Measurements from ENCODE around the gene PROB1.
"Not testable (repeated sequence)": the region's sequence is repeated elsewhere in the genome, so short reads cannot be mapped to it uniquely, and the experiment has no call there.

PROB1 gene, protein sequence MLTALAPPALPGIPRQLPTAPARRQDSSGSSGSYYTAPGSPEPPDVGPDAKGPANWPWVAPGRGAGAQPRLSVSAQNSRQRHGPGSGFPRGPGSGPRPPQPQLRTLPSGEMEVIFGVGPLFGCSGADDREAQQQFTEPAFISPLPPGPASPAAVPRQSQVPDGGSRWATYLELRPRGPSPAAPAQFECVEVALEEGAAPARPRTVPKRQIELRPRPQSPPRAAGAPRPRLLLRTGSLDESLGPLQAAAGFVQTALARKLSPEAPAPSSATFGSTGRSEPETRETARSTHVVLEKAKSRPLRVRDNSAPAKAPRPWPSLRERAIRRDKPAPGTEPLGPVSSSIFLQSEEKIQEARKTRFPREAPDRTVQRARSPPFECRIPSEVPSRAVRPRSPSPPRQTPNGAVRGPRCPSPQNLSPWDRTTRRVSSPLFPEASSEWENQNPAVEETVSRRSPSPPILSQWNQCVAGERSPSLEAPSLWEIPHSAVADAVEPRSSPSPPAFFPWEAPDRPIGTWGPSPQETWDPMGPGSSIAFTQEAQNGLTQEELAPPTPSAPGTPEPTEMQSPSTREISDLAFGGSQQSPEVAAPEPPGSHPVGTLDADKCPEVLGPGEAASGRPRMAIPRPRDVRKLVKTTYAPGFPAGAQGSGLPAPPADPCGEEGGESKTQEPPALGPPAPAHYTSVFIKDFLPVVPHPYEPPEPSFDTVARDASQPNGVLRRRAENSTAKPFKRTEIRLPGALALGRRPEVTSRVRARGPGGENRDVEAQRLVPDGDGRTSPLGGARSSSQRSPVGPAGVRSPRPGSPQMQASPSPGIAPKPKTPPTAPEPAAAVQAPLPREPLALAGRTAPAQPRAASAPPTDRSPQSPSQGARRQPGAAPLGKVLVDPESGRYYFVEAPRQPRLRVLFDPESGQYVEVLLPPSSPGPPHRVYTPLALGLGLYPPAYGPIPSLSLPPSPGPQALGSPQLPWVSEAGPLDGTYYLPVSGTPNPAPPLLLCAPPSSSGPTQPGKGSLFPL

DNA sequence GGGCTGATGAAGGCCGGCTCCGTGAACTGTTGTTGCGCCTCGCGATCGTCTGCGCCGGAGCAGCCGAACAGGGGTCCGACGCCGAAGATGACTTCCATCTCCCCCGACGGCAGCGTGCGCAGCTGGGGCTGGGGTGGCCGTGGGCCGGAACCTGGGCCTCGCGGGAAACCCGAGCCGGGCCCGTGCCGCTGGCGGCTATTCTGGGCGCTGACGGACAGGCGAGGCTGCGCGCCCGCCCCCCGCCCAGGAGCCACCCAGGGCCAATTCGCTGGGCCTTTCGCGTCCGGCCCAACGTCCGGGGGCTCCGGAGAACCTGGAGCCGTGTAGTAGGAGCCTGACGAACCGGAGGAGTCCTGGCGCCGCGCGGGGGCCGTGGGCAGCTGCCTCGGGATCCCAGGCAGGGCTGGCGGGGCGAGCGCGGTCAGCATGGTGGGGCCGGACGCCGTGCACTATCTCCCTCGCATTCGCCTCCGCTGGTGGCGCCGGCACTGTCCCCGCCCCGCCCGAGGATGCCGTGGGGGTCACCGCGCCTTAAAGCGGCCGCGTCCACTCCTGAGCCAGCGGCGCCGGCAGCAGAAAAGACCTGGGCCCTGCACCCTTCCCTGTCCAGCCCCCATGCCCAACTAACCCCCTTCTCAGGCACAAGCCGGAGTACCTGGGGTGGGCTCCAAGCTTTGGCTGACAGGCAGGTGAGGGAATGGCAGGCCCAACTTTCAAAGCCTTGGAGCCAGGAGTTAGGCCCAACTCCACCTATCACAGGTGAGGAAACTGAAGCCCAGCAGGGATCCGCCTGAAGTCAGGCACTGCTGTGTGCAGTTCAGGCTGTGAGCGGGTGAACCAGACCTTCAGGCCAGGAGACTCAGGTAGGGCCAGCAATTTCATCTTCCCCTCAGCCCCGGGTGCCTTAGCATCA, at the start of gene PROB1:
Gene PROB1 (minus strand): TSS at position 451 of the 913 bp plus-strand sequence. CDS start 23 bp downstream, at position 428.
- no peak for DNase-seq (ENCODE audit: low read depth)
- peak within 1 kb of the TSS; percentile 38 for H3K4me3 ChIP-seq (ENCODE audit: low read depth, low read length)

DNA sequence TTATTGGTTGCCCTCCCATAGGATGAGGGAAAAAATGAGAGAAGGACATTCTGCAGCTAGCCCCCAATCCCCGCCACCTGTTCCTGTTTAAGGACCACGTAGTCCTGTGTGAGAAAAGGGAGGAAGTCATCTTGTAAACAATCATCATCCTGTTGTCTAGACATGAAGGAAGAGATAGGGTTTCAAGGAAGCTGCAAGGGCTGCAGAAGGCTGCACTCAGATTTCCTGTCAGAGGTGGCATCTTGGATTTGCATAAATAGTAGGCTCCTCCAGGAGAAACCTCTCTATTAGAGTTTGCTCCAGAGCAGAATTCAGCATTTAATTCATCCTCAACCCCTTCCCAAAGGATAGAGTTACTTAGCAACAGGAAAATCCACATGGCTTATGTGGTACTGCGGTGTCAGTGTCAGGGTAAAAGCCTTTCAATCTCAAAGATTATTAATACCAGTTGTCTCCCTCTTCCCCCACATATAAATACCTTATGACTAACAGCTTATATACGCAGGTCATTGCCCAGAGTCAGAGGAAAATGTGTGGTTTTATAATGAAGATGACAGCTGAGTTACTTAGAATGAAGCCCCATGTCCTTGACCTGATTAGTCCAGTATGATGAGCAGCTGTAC, 49.0 kb upstream of the PROB1 start:
- no peak for DNase-seq (ENCODE audit: low read depth)
- no peak overlapping the region for H3K4me3 ChIP-seq (ENCODE audit: low read depth, low read length)

DNA sequence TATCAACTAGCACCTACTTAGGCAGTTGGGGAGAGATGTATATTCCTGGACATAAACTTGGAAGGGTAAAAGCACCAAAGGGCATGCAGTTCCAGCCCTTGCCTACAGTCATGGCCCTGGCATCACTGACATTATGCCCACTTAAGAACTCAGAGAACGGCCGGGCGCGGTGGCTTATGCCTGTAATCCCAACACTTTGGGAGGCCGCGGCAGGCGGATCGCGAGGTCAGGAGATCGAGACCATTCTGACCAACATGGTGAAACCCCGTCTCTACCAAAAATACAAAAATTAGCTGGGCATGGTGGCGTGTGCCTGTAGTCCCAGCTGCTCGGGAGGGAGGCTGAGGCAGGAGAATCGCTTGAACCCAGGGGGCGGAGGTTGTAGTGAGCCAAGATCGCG, 45.5 kb upstream of the PROB1 start:
- not testable (repeated sequence) for DNase-seq (ENCODE audit: low read depth); H3K4me3 ChIP-seq (ENCODE audit: low read depth, low read length)

DNA sequence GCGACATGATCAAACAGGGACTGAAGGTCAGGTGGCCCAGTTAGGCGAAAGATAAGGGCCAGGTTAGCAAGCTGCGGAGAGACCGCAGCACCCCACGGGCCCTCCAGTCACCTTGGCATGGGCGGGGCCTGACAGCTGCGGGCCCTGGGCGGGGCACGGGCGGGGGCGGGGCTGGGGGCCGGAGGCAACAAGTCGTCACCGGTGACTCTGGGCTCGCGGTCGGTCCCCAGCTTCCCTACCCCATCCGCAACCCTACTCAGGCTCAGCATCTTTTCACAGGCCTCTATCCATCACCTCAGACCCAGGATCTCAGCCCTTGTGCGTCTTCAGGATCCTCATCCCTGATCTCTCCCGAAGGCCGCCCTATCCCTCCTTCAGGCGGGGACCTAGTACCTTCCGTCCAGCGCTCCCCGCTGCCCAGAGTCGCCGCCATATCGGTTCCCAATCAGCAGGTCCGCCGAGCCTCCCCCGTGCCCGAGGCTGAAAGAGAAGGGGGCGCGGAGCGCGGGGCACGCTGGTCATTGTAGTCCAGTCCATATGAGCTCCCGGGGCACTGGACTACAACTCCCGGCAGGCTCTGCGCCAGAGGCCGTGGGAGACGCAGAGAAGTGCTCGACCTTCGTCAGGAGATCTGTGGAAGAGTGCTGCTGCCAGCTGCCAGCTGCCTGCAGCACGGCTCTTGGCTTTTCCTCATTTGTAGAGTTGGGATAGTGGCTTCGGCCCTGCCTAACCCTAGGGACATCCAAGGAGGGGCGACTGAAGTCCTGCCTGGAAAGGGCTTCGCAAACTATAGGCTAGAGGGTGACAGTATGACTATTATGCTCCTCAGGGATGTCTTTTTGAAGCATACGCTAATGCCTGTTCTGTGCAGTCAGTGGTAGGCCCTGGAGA, 44.4 kb upstream of the PROB1 start, which contains the start of gene DNAJC18:
Gene DNAJC18 (minus strand): TSS at position 513 of the 891 bp plus-strand sequence. CDS start 80 bp downstream, at position 433.
- peak; percentile 71 for DNase-seq (ENCODE audit: low read depth)

DNA sequence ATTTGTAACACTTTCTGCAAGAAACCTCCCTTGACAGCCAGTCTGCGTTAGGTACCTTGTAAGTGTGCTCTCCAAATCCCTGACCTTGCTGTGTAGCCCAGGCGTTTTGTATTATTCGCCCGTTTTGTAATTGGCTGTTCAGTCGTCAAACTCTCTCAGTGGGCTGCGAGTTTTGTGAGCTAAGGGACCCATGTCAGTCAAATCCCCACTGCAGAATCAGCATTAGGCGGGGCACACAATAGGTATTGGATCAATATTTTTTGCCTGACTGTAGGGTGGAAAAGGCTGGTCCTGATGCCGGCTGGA, 43.8 kb upstream of the PROB1 start:
- DNase-seq (ENCODE audit: low read depth): no peak
- peak overlapping the region; percentile 76 for H3K4me3 ChIP-seq (ENCODE audit: low read depth, low read length)

More for the DNA sequence above, 44.4 kb upstream of the PROB1 start, which contains the start of gene DNAJC18:
- H3K4me3 ChIP-seq (ENCODE audit: low read depth, low read length): peak within 1 kb of the TSS; percentile 76

DNA sequence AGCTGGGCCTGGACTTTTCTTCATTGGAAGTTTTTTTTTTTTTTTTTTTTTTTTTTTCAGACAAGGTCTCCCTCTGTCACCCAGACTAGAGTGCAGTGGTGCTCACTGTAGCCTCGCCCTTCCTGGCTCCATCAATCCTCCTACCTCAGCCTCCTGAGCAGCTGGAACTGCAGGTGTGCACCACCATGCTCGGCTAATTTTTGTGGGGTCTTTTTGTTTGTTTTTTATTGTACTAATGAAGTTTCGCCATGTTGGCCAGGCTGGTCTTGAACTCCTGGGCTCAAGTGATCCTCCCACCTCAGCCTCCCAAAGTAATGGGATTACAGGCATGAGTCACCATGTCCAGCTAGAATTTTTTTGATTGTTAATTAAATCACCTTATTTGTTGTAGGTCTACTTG, 40.8 kb upstream of the PROB1 start:
- H3K4me3 ChIP-seq (ENCODE audit: low read depth, low read length): no peak overlapping the region
- no peak for DNase-seq (ENCODE audit: low read depth)

DNA sequence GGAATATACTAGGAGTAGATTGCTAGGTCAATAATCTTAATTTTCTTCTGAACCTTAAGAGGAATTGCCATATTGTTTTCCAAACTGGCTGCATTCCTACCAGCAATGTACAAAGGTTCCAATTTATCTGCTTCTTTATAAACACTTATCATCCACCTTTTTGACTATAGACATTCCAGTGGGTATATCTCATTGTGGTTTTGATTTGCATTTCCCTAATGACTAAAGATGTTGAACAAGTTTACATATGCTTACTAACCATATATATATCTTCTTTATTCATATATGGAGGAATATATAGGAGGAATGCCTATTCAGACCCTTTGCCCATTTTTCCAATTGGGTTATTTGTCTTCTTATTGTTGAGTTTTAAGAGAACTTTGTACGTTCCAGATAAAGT, 36.8 kb upstream of the PROB1 start:
- H3K4me3 ChIP-seq (ENCODE audit: low read depth, low read length): no peak overlapping the region
- no peak for DNase-seq (ENCODE audit: low read depth)

DNA sequence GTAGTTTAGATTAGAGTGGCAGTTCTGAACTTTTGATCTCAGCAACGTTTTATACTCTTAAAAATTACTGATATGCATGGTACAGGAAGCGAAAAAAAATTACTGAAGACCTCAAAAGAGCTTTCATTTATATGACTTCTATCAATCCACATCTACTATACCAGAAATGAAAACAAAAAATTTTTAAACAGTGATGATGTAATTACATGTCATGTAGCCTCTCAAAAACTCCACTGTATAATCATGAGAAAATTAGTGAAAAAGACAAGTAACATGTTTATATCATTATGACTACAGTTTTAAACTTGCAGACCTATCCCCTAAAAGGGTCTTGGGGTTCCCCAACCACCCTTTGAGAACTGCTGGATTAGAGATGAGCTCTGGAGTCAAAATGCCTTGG, 35.1 kb upstream of the PROB1 start:
- no peak overlapping the region for H3K4me3 ChIP-seq (ENCODE audit: low read depth, low read length)
- DNase-seq (ENCODE audit: low read depth): no peak

DNA sequence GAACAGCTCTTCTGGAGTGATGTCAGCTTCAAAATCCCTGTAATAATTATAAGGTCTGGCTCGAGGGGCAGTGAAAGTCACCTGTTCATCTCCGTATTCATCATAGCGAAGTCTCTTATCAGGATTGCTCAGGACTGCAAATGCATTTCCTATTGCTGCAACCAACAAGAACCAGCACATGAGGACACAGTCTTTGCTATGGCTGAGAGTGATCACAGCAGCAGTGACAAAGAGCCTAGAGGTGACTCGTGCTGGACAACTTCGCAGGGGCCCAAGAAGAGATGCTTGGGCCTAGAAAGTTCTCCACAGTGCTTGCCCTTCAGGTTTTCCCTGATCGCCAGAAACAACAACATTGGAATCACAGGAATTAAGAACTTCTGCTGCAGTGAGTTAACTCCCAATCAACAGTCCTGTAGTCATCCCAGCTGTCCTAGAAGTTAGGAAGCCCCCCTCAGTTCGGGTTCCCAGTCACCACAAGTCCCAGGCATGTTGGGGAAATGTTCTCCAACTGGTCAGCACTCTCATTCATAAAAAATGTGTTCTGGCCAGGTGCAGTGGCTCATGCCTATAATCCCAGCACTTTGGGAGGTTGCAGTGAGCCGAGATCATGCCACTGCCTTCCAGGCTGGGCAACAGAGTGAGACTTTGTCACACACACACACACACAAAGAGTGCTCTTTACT, 31.4 kb upstream of the PROB1 start:
- H3K4me3 ChIP-seq (ENCODE audit: low read depth, low read length): no peak overlapping the region

DNA sequence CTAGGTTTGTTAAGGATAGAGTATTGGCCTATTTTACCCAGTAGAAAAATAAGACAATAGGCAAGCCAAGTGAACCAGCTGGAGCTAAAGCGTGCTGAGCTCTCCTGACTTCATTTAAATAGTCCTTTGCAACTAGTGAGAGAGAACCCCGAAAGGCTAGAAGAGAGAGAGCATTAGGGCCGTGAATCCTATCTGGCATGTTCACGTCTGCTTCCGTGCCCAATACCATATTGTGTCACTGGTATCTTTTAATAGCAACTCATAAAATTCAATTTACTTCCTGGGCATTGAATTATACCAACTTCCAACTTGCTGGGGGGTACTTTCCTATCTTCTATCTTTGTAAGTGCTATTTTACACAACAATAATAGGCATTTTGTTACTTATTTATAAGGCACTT, 30.6 kb upstream of the PROB1 start:
- DNase-seq (ENCODE audit: low read depth): no peak
- H3K4me3 ChIP-seq (ENCODE audit: low read depth, low read length): no peak overlapping the region

More for the DNA sequence above, 31.4 kb upstream of the PROB1 start:
- no peak for DNase-seq (ENCODE audit: low read depth)

DNA sequence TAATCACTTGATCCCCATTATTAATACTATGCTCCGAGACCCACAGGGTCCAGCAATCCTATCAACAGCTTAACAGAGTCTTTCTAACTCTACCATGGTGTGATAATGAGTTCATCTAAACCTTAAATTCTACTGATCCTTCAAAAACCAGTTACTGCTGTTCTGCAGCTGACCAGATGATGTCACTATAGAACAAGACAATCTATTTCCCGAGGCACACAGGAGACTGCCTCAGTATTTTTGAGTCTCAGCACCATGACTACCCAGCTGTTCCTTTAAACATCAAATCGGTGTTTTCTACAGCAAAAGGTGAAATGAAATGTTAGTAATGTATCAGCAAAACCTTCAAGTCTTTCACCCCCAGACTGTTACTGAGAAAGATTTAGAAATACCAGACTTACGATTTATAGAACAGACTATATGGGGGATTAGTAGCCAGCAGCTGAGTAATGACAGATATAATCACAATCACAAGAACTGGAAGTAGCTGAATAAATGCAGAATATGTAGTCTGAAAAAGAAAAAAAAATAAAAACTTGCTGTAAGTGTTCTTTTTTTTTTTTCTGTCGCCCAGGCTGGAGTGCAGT, 27.5 kb upstream of the PROB1 start:
- no peak overlapping the region for H3K4me3 ChIP-seq (ENCODE audit: low read depth, low read length)
- no peak for DNase-seq (ENCODE audit: low read depth)

DNA sequence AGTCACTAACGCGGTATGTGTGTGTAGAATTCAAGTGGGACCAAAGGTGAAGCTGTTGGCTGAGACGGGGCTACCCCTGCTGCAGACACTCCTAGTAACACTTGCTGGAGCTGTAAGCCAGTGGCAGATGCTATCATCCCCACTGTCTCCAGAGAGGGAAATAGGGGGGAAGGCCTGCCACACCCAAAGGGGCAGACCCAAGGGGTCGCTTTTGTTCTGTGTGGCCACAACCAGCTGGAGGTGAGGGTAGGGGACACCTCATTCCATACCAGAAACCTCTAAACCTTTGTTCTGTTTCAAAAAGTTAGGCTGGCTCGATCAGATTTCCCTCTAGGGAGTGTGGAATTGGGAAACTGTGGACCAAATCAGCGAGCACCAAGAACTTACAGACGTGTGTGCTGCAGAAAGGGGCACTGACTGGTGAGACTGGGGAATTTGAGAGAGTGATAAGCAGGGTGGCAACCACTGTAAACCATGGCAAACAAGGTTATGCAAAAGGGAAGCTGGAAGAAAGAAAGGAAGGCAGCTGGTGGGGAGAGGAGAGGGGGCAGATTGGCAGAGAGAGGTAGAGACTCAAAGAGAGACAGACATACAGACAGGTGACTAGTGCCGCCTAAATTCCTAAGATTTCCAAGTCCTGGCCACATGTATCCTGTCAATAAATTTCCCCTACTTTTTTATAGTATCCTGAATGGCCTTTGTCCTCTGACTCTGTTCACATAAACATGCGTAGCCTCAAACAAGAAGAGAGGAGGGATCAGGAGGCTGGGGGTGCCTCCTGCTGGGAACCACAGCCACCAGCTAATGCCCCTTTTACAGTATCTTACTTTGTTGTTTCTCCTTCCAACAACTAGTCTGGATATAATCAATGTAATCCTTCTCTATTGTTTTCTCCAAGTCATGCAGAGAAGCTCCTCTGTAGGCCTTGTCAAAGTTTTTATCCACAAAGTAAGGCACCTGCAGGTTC, 24.6 kb upstream of the PROB1 start:
- no peak overlapping the region for H3K4me3 ChIP-seq (ENCODE audit: low read depth, low read length)
- no peak for DNase-seq (ENCODE audit: low read depth)

DNA sequence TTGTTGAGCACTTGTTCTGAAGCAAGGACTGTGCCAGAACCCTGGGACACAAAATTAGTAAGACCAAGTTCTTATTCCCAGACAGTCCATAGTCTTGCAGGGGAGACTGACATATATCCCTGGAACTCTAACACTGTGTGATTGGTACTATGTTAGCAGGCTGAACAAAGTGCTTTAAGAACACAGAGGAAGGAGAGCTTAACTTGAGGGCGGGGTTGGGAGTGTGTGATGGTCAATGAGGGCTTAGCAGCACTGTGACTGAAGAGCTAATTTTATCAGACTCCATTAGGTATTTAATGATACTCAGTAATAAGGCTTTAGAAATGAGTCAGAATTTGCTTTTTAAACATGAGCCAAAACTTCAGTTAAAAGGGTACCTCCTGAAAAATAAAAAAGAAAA, 23.9 kb upstream of the PROB1 start:
- no peak for DNase-seq (ENCODE audit: low read depth)
- H3K4me3 ChIP-seq (ENCODE audit: low read depth, low read length): no peak overlapping the region

DNA sequence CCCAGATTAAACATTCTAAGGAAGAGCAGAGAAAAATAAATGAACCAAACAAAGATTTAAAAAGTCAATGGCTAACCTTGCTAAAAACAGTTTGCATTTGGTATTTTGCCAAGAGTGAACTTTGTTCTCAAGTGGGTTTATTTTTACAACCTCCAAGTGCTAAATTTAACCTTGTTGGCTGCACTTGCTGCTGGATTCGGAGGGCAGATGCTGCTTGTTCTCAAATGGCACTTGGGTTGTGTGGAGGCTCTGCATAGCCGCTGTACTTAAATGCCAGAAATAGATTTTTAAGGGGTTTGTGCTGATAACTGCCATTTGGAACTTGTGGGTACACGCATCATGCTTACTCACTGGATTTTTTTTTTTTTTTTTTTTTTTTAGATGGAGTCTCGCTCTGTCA, 22.3 kb upstream of the PROB1 start:
- DNase-seq (ENCODE audit: low read depth): no peak
- H3K4me3 ChIP-seq (ENCODE audit: low read depth, low read length): no peak overlapping the region

DNA sequence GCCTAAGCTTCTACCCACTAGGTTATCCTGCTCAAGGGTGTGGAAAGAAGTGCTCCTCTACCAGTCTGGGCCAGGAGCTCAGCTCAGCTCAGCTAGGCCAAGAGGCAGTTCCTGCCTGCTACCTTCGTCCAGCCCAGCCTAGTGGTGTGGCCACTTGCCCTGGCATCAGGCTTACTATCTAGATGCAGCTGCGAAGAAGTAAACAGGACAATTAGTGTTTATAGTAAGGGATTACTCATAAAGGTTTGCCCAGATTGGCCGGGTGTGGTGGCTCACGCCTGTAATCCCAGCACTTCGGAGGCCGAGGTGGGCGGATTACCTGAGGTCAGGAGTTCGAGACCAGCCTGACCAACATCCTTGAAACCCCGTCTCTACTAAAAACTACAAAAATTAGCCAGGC, 21.7 kb upstream of the PROB1 start:
- no peak for DNase-seq (ENCODE audit: low read depth)
- no peak overlapping the region for H3K4me3 ChIP-seq (ENCODE audit: low read depth, low read length)

DNA sequence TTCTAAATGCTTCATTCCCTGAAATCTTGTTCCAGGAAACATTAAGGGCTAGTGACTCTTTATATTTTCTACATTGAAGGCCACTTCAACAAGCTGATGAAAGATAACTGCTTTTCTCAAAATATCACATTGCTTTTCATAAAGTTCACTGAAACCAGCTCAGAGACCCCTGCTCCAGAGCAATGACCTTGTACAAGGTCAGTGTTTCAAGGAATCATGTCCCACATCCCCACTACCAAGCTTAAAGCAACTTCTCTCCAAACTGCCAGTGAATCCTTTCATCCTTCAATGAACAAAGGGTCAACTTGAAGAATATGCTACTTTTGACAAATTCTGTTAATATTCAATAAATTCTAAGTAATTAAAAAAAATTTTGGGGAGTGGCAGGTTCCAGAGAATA, 21.0 kb upstream of the PROB1 start:
- no peak for DNase-seq (ENCODE audit: low read depth)
- H3K4me3 ChIP-seq (ENCODE audit: low read depth, low read length): no peak overlapping the region

Data from skeletal muscle cell (primary cell).